ENCODE results near the gene PPP4R4.

DNA sequence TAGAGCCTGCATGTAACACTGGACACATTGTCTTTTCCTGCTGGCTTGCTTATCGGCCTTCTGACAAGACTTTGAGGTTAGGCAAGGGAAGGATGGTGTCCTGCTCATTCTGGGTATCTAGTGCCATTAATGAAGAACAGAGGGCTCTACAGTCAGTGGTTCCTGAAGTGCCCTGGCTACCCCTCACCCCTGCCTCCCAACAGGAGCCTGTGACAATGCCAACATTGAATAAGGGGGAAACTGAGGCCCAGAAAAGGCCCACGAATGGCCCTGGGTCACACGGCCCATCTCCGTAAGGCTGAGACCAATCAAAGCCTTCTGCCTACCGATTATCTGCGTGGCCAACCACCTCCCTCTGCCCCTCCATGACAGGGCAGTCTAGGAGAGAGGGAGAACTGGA, 46.8 kb upstream of the PPP4R4 start:
- TF ChIP-seq ZNF274 (IDR thresholded peaks at IDR 0.05; ENCODE audit: low read depth, low read length) (no peak), YY1 (IDR thresholded peaks at IDR 0.05; ENCODE audit: insufficient read depth, insufficient read length) (no peak), SUZ12 (IDR thresholded peaks at IDR 0.05; ENCODE audit: extremely low read depth, insufficient read depth, insufficient read length) (no peak)
